Thymus (tissue), 2 donors: ENCODE measurements around the gene CFAP119. TPM values are rescaled to one million over a fixed set of nuclear protein-coding genes. Genes with fewer than 3 reads are reported as not detected.

Experiments
- polyA plus RNA-seq: library from polyadenylated mRNA; stranded (reverse); fragments of 200-250 nt; gene quantifications from one replicate; pipeline ENCODE4 v1.2.3, GENCODE V29; 2013
- total RNA-seq: library from RNA; stranded (reverse); fragments of 120-200 nt; gene quantifications from one replicate; pipeline ENCODE4 v1.2.4, GENCODE V29; 2013
- donor health status: healthy.

Gene CFAP119
- total and polyA plus RNA-seq, 2 donors: 4.8 to 19.6 TPM

Other genes starting within 250 kb of the CFAP119 start
- 10.5 TPM for gene ZNF768, start 235.5 kb downstream of the CFAP119 start, total RNA-seq
- gene ZNF768, start 235.5 kb downstream of the CFAP119 start, polyA plus RNA-seq: 20.4 TPM
- 7.3 TPM for gene ZNF747, start 227.2 kb downstream of the CFAP119 start, total RNA-seq
- gene ZNF747, start 227.2 kb downstream of the CFAP119 start, polyA plus RNA-seq: 9.8 TPM
- gene ZNF764, start 203.7 kb downstream of the CFAP119 start, total RNA-seq: 5.7 TPM
- gene ZNF764, start 203.7 kb downstream of the CFAP119 start, polyA plus RNA-seq: 8.3 TPM
- gene ZNF688, start 190.3 kb downstream of the CFAP119 start, total RNA-seq: 17.5 TPM
- 38.1 TPM for gene ZNF688, start 190.3 kb downstream of the CFAP119 start, polyA plus RNA-seq
- 5.0 TPM for gene ZNF785, start 176.4 kb downstream of the CFAP119 start, total RNA-seq
- gene ZNF785, start 176.4 kb downstream of the CFAP119 start, polyA plus RNA-seq: 7.8 TPM
- 7.3 TPM for gene ZNF689, start 151.7 kb downstream of the CFAP119 start, total RNA-seq
- gene ZNF689, start 151.7 kb downstream of the CFAP119 start, polyA plus RNA-seq: 4.3 TPM
- gene PRR14, start 111.1 kb downstream of the CFAP119 start, total RNA-seq: 14.3 TPM
- 139 TPM for gene PRR14, start 111.1 kb downstream of the CFAP119 start, polyA plus RNA-seq
- gene FBRS, start 103.6 kb downstream of the CFAP119 start, total RNA-seq: 19.0 TPM
- 60.8 TPM for gene FBRS, start 103.6 kb downstream of the CFAP119 start, polyA plus RNA-seq
- gene SRCAP, start 62.9 kb downstream of the CFAP119 start, total RNA-seq: 6.1 TPM
- gene SRCAP, start 62.9 kb downstream of the CFAP119 start, polyA plus RNA-seq: 8.8 TPM
- gene PHKG2, start 13.6 kb downstream of the CFAP119 start, total RNA-seq: 22.1 TPM
- 53.8 TPM for gene PHKG2, start 13.6 kb downstream of the CFAP119 start, polyA plus RNA-seq
- 42.4 TPM for gene RNF40, start 260 bp upstream of the CFAP119 start, total RNA-seq
- 74.8 TPM for gene RNF40, start 260 bp upstream of the CFAP119 start, polyA plus RNA-seq
- gene ZNF629, start 25.1 kb upstream of the CFAP119 start, total RNA-seq: 5.0 TPM
- 4.6 TPM for gene ZNF629, start 25.1 kb upstream of the CFAP119 start, polyA plus RNA-seq
- gene BCL7C, start 132.0 kb upstream of the CFAP119 start, total RNA-seq: 26.7 TPM
- 29.2 TPM for gene BCL7C, start 132.0 kb upstream of the CFAP119 start, polyA plus RNA-seq
- gene CTF1, start 134.6 kb upstream of the CFAP119 start, total RNA-seq: 0.38 TPM
- gene CTF1, start 134.6 kb upstream of the CFAP119 start, polyA plus RNA-seq: 3.8 TPM
- gene FBXL19, start 161.5 kb upstream of the CFAP119 start, total RNA-seq: 10.2 TPM
- 17.0 TPM for gene FBXL19, start 161.5 kb upstream of the CFAP119 start, polyA plus RNA-seq
- 12.3 TPM for gene ORAI3, start 187.0 kb upstream of the CFAP119 start, total RNA-seq
- gene ORAI3, start 187.0 kb upstream of the CFAP119 start, polyA plus RNA-seq: 26.4 TPM
- 2.4 TPM for gene SETD1A, start 195.7 kb upstream of the CFAP119 start, total RNA-seq
- gene SETD1A, start 195.7 kb upstream of the CFAP119 start, polyA plus RNA-seq: 13.1 TPM
- gene HSD3B7, start 223.1 kb upstream of the CFAP119 start, total RNA-seq: 3.5 TPM
- gene HSD3B7, start 223.1 kb upstream of the CFAP119 start, polyA plus RNA-seq: 8.4 TPM
- 0.19 TPM for gene STX1B, start 248.6 kb upstream of the CFAP119 start, total RNA-seq
- gene STX1B, start 248.6 kb upstream of the CFAP119 start, polyA plus RNA-seq: 1.0 TPM